SW 1271 (cell line): Measurements from ENCODE around the gene GPRIN3.

ENCODE experiments used
- DNase-seq, 2 experiments: peaks; one replicate each; lab custom pipeline; 2025; lab: John Stamatoyannopoulos, UW

GPRIN3 gene

GRCh38 chr4:89307446-89308160 lies at the start of gene GPRIN3:
Gene GPRIN3 (minus strand): TSS chr4:89307800. CDS start chr4:89250110, 57,690 bp downstream.
- no peak for DNase-seq

GRCh38 chr4:89357340-89357739 lies 49.7 kb upstream of the GPRIN3 start:
- no peak for DNase-seq

- DNase-seq = no peak
Measured at GRCh38 chr4:89356086-89356485, 48.5 kb upstream of the GPRIN3 start.

- no peak for DNase-seq
Measured at GRCh38 chr4:89353514-89353913, 45.9 kb upstream of the GPRIN3 start.

GRCh38 chr4:89352541-89352940 lies 44.9 kb upstream of the GPRIN3 start:
- DNase-seq = no peak

- DNase-seq = no peak
Measured at GRCh38 chr4:89351201-89351600, 43.6 kb upstream of the GPRIN3 start.

GRCh38 chr4:89347363-89348025 lies 39.9 kb upstream of the GPRIN3 start:
- no peak for DNase-seq

- DNase-seq = no peak
Measured at GRCh38 chr4:89344571-89344970, 37.0 kb upstream of the GPRIN3 start.

GRCh38 chr4:89338206-89338605 lies 30.6 kb upstream of the GPRIN3 start:
- no peak for DNase-seq

GRCh38 chr4:89337681-89338080 lies 30.1 kb upstream of the GPRIN3 start:
- no peak for DNase-seq

- no peak for DNase-seq
Measured at GRCh38 chr4:89336818-89337420, 29.3 kb upstream of the GPRIN3 start.

GRCh38 chr4:89334830-89335229 lies 27.2 kb upstream of the GPRIN3 start:
- DNase-seq = no peak

- DNase-seq = no peak
Measured at GRCh38 chr4:89334311-89334710, 26.7 kb upstream of the GPRIN3 start.

- DNase-seq = no peak
Measured at GRCh38 chr4:89331686-89332544, 24.3 kb upstream of the GPRIN3 start.

GRCh38 chr4:89331197-89331596 lies 23.6 kb upstream of the GPRIN3 start:
- no peak for DNase-seq

GRCh38 chr4:89329280-89329679 lies 21.7 kb upstream of the GPRIN3 start:
- DNase-seq = no peak

- DNase-seq = no peak
Measured at GRCh38 chr4:89324671-89325070, 17.1 kb upstream of the GPRIN3 start.

- no peak for DNase-seq
Measured at GRCh38 chr4:89322671-89323070, 15.1 kb upstream of the GPRIN3 start.

- DNase-seq = no peak
Measured at GRCh38 chr4:89319756-89320155, 12.2 kb upstream of the GPRIN3 start.

- DNase-seq = no peak
Measured at GRCh38 chr4:89316931-89317366, 9.3 kb upstream of the GPRIN3 start.

GRCh38 chr4:89316211-89316610 lies 8.6 kb upstream of the GPRIN3 start:
- DNase-seq = no peak

GRCh38 chr4:89314291-89314690 lies 6.7 kb upstream of the GPRIN3 start:
- no peak for DNase-seq
